Pancreas (tissue), 10 donors: ENCODE results near the gene PDGFRB. TPM values are rescaled to one million over a fixed set of nuclear protein-coding genes. Genes with fewer than 3 reads are reported as not detected.

Source experiments
- ATAC-seq, 4 donors: fragments of 200-7000 bp; cut with Tn5 transposase; one replicate each; pipeline versions ENCODE4 v1.8.0 to v1.9.1; 2020; ENCODE audit warnings: mild to moderate bottlenecking in 4 of 4, moderate library complexity in 4 of 4
- DNase-seq, 6 donors: peaks; one replicate each; pipeline ENCODE4 v3.0.0-alpha.2; 2020
- FAIRE-seq: peaks from 2 replicates; lab custom pipeline; 2012; peaks lifted over from hg19 to GRCh38; lab: Jason Lieb, UNC
- H3K27ac ChIP-seq, 4 donors: fragments of 200-600 bp; sonication (generic); 1 replicate in 3 of 4; 2 replicates in 1 of 4; pipeline versions ENCODE4 v1.5.0 to v1.8.0; 2020
- H3K27me3 ChIP-seq, 4 donors: fragments of 200-600 bp; one replicate each; pipeline ENCODE4 v1.8.0; 2021
- H3K36me3 ChIP-seq, 3 donors: fragments of 200-600 bp; sonication (generic) in 1 of 3; one replicate each; pipeline versions ENCODE4 v1.5.0 to v1.8.0; 2020 to 2021
- H3K4me1 ChIP-seq, 3 donors: fragments of 200-600 bp; one replicate each; pipeline ENCODE4 v1.8.0; 2021
- H3K4me3 ChIP-seq, 4 donors: fragments of 200-600 bp; sonication (generic) in 2 of 4; one replicate each; pipeline versions ENCODE4 v1.5.0 to v1.8.0; 2020 to 2021
- H3K9me3 ChIP-seq, 4 donors: fragments of 200-600 bp; one replicate each; pipeline ENCODE4 v1.8.0; 2021
- WGBS, 2 donors: extraction: QIAGEN DNeasy Blood & Tissue Kit; methylation state at CpG; one replicate each; pipeline ENCODE4 v1.1.7; 2013; 5-methylcytosine and 5-hydroxymethylcytosine counted together
- intact Hi-C, 3 donors: fragments of 100-400 bp; cut with DNase I; formaldehyde crosslinking; loops; one replicate each; pipeline versions ENCODE4 v1.11.1 to v1.14.2; 2022
- polyA plus RNA-seq, 2 donors: library from polyadenylated mRNA; stranded (reverse); fragments of 200-250 nt; gene quantifications; one replicate each; pipeline ENCODE4 v1.2.3, GENCODE V29; 2013
- total RNA-seq, 6 donors: library from RNA; stranded (reverse); fragmentation: NEBNext Ultra II Directional in 4 of 6; extraction: Animal tissue kit (Norgen Biotek cat#: 25700) in 4 of 6; gene quantifications; one replicate each; pipeline versions ENCODE4 v1.2.1 to v1.2.4, GENCODE V29; 2021 to 2023
- TF ChIP-seq, protein P1 (sequence below), 4 donors: fragments of 200-600 bp; sonication (generic) in 3 of 4; IDR thresholded peaks; one replicate each; pipeline versions ENCODE4 v1.5.0 to v1.8.0; 2021; ENCODE audit warnings: antibody characterized with exemption in 4 of 4
- donor health status: healthy with polysubstance abuse.
- donor health status: DM: no; HTN: no; CAD: no; lungs with moderate emphysema.
- donor health status: DM: no; HTN: no; CAD: no.
- donor health status: control.
- donor health status: control.
- donor health status: Bipolar disorder and iron deficiency.
- donor health status: DM: yes; HTN: yes; CAD: no.
- donor health status: DM: no; HTN: no; CAD: no.
- donor health status: DM: no; HTN: no; CAD: no.
- donor health status: DM: yes; HTN: yes; CAD: no.

PDGFRB gene
- total and polyA plus RNA-seq, 8 donors = 7.2 to 48.6 (median 14.5) TPM

DNA sequence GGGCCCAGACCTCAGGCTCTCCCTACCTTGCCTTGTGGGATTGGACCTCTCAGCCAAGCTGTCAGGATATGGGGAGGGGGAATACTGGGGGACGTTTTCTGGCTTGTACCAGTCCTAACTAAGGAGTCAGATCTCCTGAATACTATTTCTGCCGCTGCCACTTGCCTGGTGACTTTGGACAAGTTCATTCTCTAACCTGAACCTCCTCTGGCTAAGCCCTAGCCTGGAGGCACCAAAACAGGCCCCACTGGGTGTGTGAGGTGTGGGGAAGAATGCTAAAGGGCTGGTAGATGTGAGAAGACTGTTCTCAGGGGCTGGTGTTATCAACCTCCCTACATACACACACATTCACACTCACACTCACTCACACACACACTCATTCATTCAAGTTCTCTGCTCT, 35.3 kb upstream of the PDGFRB start:
- Histone ChIP-seq H3K9me3 (no peaks in the 10 kb centered on the region), H3K4me3 (no peak overlapping the region), H3K27ac (no peak overlapping the region), H3K36me3 (no peaks in the 10 kb centered on the region), H3K27me3 (peaks cover 0 to 6% (median 2%) of the 10 kb centered on the region in 4 donors), H3K4me1 (no peaks in the 10 kb centered on the region)
- intact Hi-C loops = no loop called here
- TF ChIP-seq, protein P1, sequence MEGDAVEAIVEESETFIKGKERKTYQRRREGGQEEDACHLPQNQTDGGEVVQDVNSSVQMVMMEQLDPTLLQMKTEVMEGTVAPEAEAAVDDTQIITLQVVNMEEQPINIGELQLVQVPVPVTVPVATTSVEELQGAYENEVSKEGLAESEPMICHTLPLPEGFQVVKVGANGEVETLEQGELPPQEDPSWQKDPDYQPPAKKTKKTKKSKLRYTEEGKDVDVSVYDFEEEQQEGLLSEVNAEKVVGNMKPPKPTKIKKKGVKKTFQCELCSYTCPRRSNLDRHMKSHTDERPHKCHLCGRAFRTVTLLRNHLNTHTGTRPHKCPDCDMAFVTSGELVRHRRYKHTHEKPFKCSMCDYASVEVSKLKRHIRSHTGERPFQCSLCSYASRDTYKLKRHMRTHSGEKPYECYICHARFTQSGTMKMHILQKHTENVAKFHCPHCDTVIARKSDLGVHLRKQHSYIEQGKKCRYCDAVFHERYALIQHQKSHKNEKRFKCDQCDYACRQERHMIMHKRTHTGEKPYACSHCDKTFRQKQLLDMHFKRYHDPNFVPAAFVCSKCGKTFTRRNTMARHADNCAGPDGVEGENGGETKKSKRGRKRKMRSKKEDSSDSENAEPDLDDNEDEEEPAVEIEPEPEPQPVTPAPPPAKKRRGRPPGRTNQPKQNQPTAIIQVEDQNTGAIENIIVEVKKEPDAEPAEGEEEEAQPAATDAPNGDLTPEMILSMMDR (IDR thresholded peaks at IDR 0.05) = no peak
- ATAC-seq (no peak), FAIRE-seq (no peak), DNase-seq (no peak)
- 38 to 41% methylated on average over 2 of the region's 2 CpGs for WGBS, 2 donors

DNA sequence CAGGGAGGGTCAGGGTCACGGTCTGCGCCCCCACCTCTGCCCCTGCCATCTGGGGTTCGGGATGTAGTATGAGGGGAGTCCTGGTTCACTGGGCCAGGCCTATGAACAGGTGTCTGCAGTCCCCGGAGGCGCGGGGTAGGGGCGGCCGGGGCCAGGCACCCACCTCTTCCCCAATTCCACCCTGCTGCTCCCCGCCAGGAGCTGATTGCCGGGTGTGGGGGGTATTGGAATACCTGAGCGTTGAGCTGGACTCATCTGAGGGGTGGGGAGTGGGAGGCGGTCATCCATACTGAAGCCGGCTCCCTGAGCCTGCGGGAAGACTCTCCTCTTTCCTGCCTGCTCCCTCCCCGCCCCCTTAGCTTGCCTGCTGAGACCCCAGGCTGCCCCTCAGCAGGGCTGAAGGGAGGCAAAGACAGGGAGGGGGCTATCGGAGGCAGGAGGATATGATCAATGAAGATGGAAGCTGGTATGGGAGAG, 34.9 kb upstream of the PDGFRB start:
- ATAC-seq = no peak
- 58 to 61% methylated on average over 15 to 16 of the region's 16 CpGs for WGBS, 2 donors
- no peaks in the 10 kb centered on the region for H3K36me3 ChIP-seq
- intact Hi-C loops = no loop called here
- H3K9me3 ChIP-seq = no peaks in the 10 kb centered on the region
- H3K27me3 ChIP-seq = peaks cover 0 to 6% (median 2%) of the 10 kb centered on the region in 4 donors
- FAIRE-seq = no peak
- H3K27ac ChIP-seq = no peak overlapping the region
- H3K4me1 ChIP-seq = no peaks in the 10 kb centered on the region
- TF ChIP-seq, protein P1 (IDR thresholded peaks at IDR 0.05) = no peak
- H3K4me3 ChIP-seq = no peak overlapping the region
- no peak for DNase-seq

DNA sequence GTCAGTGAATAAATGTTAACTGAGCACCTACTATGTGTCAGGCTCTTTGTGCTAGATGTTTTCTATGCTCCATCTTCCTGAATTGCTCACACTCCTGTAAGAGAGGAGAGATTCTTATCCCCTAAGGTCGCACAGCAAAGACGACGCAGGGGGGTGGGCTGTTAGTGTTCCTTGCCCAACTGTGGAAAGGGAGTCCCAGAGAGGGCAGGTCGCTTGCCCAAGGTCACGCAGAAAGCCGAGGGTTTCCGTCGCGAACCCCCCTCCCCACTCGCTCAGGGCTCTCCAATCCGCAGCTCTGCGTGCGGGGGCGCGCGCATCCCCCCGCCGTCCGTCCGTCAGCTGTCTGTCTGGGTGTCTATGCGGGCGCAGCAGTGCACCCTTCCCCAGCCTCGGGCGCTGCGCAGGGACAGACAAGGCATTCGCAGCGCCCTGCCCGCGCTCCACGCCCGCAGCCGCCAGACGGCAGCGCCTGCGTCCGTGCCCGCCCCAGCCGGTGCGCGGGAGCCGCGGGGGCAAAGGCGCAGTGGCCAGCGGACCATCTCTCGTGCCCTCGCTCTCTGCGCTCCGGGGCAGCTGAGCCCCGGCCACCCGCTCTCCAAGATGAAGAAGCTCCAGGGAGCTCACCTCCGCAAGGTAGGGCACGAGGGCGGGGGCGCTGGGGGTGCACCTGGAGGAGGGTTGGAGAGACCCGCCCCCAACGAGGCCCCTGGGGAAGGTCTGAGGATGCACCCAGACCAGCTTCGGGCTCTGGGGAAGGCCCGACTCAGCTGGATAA, 34.3 kb upstream of the PDGFRB start, which contains the start of gene SLC6A7:
Gene SLC6A7, plus strand, starts transcription at position 335 of the 775 bp plus-strand sequence. Its CDS starts 266 bp downstream, at position 601.
- Histone ChIP-seq H3K36me3 (no peaks in the 10 kb centered on the region), H3K27ac (no peak within 1 kb of the TSS), H3K9me3 (no peaks in the 10 kb centered on the region), H3K4me3 (no peak within 1 kb of the TSS), H3K4me1 (peaks cover 0 to 2% (median 0%) of the 10 kb centered on the region in 3 donors), H3K27me3 (peaks cover 0 to 6% (median 2%) of the 10 kb centered on the region in 4 donors)
- DNase-seq (no peak), FAIRE-seq (no peak), ATAC-seq (no peak)
- intact Hi-C loops = no loop called here
- WGBS, 2 donors = 7 to 8% methylated on average over 45 to 58 of the region's 58 CpGs
- TF ChIP-seq, protein P1 (IDR thresholded peaks at IDR 0.05) = no peak

DNA sequence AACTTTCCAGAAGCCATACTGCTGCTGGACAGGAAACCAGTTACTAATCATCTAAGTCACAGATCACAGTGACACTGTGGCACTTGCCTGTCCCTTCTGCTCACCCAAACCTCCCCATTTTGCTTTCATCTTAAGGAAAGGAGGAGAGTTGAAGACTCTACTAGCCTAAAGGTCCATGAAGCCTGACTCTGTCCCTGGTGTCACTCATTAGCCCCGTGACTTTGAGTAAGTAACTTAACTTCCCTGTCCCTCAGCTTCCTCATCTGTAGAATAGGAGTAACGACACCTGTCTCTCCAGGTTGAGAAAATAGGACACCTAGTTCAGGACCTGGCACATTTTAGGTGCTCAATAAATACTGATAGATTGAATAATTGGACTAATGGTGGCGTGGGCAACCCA, 33.7 kb upstream of the PDGFRB start:
- H3K27ac ChIP-seq = no peak overlapping the region
- H3K4me1 ChIP-seq = peaks cover 0 to 2% (median 0%) of the 10 kb centered on the region in 3 donors
- DNase-seq (no peak), FAIRE-seq (no peak), ATAC-seq (no peak)
- TF ChIP-seq, protein P1 (IDR thresholded peaks at IDR 0.05) = no peak
- no peaks in the 10 kb centered on the region for H3K9me3 ChIP-seq
- intact Hi-C loops = no loop called here
- H3K36me3 ChIP-seq = no peaks in the 10 kb centered on the region
- H3K27me3 ChIP-seq = peaks cover 0 to 6% (median 2%) of the 10 kb centered on the region in 4 donors
- WGBS, 2 donors = 75 to 86% methylated on average over 3 of the region's 3 CpGs
- H3K4me3 ChIP-seq = no peak overlapping the region
